Neural cell (in vitro differentiated cells): ENCODE data around the gene A2M.

Experiments used
- EZH2 ChIP-seq: fragments of 200-600, 300-800 bp; shearing (Covaris generic), sonication (generic); IDR thresholded peaks from 2 replicates; pipeline ENCODE4 v1.6.1; 2014; ENCODE audit warnings: antibody characterized with exemption, low read length, borderline replicate concordance, mild to moderate bottlenecking; ENCODE audit not compliant: insufficient read depth, poor library complexity, severe bottlenecking
- TF ChIP-seq, protein P1 (sequence below): fragments of 450-650 bp; IDR thresholded peaks from 2 replicates; pipeline ENCODE4 v1.5.1; 2014; ENCODE audit warnings: antibody characterized with exemption, mild to moderate bottlenecking, moderate library complexity; ENCODE audit not compliant: poor library complexity, severe bottlenecking

DNA sequence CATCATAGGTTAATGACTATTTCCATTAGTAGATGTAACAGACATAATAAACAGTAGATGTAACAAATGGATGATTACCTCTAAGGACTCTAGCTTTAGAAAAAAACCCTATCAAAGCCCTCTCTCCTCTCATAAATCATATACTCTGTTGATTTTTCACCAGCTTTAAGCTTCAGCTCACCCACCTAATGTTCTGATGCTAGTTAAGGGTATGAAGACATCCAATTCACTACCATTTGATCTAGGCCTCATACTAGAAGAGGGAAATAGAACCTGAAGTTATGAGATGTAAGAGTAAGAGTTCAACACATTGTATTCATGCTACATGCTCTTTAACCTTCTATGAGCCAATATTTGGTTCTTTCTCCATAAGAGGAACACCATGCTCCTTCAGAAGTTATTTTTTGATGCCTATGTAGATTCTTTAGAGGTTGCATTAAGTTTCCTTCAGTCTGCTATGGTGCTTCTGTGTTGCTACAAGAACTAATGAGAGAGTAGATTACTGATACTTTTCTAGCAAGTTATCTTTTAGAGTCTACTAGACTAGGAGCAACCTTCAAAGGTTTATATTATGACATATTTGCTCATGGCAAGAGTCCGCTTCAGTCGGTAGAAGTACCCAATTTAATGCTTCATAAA, 16.0 kb downstream of the A2M start:
- no peak for TF ChIP-seq EZH2
- TF ChIP-seq, protein P1, sequence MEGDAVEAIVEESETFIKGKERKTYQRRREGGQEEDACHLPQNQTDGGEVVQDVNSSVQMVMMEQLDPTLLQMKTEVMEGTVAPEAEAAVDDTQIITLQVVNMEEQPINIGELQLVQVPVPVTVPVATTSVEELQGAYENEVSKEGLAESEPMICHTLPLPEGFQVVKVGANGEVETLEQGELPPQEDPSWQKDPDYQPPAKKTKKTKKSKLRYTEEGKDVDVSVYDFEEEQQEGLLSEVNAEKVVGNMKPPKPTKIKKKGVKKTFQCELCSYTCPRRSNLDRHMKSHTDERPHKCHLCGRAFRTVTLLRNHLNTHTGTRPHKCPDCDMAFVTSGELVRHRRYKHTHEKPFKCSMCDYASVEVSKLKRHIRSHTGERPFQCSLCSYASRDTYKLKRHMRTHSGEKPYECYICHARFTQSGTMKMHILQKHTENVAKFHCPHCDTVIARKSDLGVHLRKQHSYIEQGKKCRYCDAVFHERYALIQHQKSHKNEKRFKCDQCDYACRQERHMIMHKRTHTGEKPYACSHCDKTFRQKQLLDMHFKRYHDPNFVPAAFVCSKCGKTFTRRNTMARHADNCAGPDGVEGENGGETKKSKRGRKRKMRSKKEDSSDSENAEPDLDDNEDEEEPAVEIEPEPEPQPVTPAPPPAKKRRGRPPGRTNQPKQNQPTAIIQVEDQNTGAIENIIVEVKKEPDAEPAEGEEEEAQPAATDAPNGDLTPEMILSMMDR, result no peak
